ENCODE results near the gene PRR4.

Gene PRR4

DNA sequence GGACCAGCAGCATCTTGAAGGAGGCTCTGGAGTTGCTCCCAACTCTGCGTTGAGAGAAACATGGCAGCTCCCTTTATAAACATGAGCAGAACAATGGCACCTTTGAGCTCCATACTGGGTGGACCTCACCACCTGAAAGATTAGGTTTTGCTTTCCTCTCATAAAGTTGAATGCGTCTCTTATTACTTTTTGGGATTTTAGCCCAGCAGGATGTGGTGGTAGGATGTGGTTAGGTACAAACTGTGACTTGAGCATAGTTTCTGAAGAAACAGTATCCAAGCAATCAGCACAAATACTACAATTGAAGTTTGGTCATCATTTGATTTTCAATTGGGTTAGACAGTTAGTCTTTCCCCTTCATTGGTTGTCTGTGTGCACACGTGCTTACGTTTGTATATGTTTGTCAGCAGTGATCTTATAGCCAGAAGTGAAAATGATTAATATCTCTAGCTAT is at the start of gene PRR4:
PRR4 (minus strand) TSS at position 51 of the 454 bp plus-strand sequence; CDS start at position 13, 38 bp downstream.
- no peak within 1 kb of the TSS for H3K27ac ChIP-seq (ENCODE audit: extremely low read depth, low read depth, low read length)
- H3K36me3 ChIP-seq (ENCODE audit: control insufficient read depth in 2 of 2, insufficient read depth in 1 of 2, low read length in 2 of 2) = no peaks in the 10 kb centered on the region
- no peak for TF ChIP-seq ZNF155 (tag by site-specific recombination; IDR thresholded peaks at IDR 0.05)
- TF ChIP-seq ZBTB44 (tag by site-specific recombination; IDR thresholded peaks at IDR 0.05) = no peak
- no peak for TF ChIP-seq ZIC2 (tag by site-specific recombination; IDR thresholded peaks at IDR 0.05)
- no peak for TF ChIP-seq ZNF416 (tag by site-specific recombination; IDR thresholded peaks at IDR 0.05)
- no peak for TF ChIP-seq ZNF157 (tag by site-specific recombination; IDR thresholded peaks at IDR 0.05)
- TF ChIP-seq, protein P1, sequence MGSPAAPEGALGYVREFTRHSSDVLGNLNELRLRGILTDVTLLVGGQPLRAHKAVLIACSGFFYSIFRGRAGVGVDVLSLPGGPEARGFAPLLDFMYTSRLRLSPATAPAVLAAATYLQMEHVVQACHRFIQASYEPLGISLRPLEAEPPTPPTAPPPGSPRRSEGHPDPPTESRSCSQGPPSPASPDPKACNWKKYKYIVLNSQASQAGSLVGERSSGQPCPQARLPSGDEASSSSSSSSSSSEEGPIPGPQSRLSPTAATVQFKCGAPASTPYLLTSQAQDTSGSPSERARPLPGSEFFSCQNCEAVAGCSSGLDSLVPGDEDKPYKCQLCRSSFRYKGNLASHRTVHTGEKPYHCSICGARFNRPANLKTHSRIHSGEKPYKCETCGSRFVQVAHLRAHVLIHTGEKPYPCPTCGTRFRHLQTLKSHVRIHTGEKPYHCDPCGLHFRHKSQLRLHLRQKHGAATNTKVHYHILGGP (tag by site-specific recombination; IDR thresholded peaks at IDR 0.05) = no peak
- TF ChIP-seq ZNF629 (tag by site-specific recombination; IDR thresholded peaks at IDR 0.05) = no peak
- TF ChIP-seq ZNF677 (tag by site-specific recombination; IDR thresholded peaks at IDR 0.05) = no peak
- TF ChIP-seq ZEB2 (tag by site-specific recombination; IDR thresholded peaks at IDR 0.05) = no peak
- TF ChIP-seq KLF16 (tag by site-specific recombination; IDR thresholded peaks at IDR 0.05) = no peak
- TF ChIP-seq, protein P2, sequence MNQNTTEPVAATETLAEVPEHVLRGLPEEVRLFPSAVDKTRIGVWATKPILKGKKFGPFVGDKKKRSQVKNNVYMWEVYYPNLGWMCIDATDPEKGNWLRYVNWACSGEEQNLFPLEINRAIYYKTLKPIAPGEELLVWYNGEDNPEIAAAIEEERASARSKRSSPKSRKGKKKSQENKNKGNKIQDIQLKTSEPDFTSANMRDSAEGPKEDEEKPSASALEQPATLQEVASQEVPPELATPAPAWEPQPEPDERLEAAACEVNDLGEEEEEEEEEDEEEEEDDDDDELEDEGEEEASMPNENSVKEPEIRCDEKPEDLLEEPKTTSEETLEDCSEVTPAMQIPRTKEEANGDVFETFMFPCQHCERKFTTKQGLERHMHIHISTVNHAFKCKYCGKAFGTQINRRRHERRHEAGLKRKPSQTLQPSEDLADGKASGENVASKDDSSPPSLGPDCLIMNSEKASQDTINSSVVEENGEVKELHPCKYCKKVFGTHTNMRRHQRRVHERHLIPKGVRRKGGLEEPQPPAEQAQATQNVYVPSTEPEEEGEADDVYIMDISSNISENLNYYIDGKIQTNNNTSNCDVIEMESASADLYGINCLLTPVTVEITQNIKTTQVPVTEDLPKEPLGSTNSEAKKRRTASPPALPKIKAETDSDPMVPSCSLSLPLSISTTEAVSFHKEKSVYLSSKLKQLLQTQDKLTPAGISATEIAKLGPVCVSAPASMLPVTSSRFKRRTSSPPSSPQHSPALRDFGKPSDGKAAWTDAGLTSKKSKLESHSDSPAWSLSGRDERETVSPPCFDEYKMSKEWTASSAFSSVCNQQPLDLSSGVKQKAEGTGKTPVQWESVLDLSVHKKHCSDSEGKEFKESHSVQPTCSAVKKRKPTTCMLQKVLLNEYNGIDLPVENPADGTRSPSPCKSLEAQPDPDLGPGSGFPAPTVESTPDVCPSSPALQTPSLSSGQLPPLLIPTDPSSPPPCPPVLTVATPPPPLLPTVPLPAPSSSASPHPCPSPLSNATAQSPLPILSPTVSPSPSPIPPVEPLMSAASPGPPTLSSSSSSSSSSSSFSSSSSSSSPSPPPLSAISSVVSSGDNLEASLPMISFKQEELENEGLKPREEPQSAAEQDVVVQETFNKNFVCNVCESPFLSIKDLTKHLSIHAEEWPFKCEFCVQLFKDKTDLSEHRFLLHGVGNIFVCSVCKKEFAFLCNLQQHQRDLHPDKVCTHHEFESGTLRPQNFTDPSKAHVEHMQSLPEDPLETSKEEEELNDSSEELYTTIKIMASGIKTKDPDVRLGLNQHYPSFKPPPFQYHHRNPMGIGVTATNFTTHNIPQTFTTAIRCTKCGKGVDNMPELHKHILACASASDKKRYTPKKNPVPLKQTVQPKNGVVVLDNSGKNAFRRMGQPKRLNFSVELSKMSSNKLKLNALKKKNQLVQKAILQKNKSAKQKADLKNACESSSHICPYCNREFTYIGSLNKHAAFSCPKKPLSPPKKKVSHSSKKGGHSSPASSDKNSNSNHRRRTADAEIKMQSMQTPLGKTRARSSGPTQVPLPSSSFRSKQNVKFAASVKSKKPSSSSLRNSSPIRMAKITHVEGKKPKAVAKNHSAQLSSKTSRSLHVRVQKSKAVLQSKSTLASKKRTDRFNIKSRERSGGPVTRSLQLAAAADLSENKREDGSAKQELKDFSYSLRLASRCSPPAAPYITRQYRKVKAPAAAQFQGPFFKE (tag by site-specific recombination; IDR thresholded peaks at IDR 0.05; ENCODE audit: borderline replicate concordance) = no peak
- TF ChIP-seq ZSCAN30 (tag by site-specific recombination; IDR thresholded peaks at IDR 0.05) = no peak
- TF ChIP-seq, protein P3, sequence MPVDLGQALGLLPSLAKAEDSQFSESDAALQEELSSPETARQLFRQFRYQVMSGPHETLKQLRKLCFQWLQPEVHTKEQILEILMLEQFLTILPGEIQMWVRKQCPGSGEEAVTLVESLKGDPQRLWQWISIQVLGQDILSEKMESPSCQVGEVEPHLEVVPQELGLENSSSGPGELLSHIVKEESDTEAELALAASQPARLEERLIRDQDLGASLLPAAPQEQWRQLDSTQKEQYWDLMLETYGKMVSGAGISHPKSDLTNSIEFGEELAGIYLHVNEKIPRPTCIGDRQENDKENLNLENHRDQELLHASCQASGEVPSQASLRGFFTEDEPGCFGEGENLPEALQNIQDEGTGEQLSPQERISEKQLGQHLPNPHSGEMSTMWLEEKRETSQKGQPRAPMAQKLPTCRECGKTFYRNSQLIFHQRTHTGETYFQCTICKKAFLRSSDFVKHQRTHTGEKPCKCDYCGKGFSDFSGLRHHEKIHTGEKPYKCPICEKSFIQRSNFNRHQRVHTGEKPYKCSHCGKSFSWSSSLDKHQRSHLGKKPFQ (tag by site-specific recombination; IDR thresholded peaks at IDR 0.05) = no peak
- ChIA-PET POLR2A (no interaction called here), CTCF (no interaction called here)
- no peak within 1 kb of the TSS for H3K4me3 ChIP-seq (ENCODE audit: low read depth, low read length)
- H3K4me1 ChIP-seq (ENCODE audit: control insufficient read depth, insufficient read depth, low read length) = no peaks in the 10 kb centered on the region
- H3K9me3 ChIP-seq (ENCODE audit: control insufficient read depth, insufficient read depth, low read depth, low read length) = no peaks in the 10 kb centered on the region

- H3K36me3 ChIP-seq (ENCODE audit: control insufficient read depth in 2 of 2, insufficient read depth in 1 of 2, low read length in 2 of 2) = no peaks in the 10 kb centered on the region
- no peaks in the 10 kb centered on the region for H3K9me3 ChIP-seq (ENCODE audit: control insufficient read depth, insufficient read depth, low read depth, low read length)
- H3K4me3 ChIP-seq (ENCODE audit: low read depth, low read length) = no peak overlapping the region
- TF ChIP-seq ZNF175 (tag by site-specific recombination; IDR thresholded peaks at IDR 0.05) (no peak), ZNF202 (tag by site-specific recombination; IDR thresholded peaks at IDR 0.05; ENCODE audit: borderline replicate concordance) (no peak), ZNF239 (tag by site-specific recombination; IDR thresholded peaks at IDR 0.05) (no peak), ZNF473 (tag by site-specific recombination; IDR thresholded peaks at IDR 0.05) (no peak), GLI2 (tag by site-specific recombination; IDR thresholded peaks at IDR 0.05; ENCODE audit: borderline replicate concordance, low read depth) (no peak), ZNF223 (tag by site-specific recombination; IDR thresholded peaks at IDR 0.05) (no peak)
- CTCF ChIA-PET = no interaction called here
- H3K27ac ChIP-seq (ENCODE audit: extremely low read depth, low read depth, low read length) = no peak overlapping the region
- POLR2A ChIA-PET = no interaction called here
- H3K4me1 ChIP-seq (ENCODE audit: control insufficient read depth, insufficient read depth, low read length) = no peaks in the 10 kb centered on the region
Measured at GRCh38 chr12:10896854-10897253, 47.6 kb upstream of the PRR4 start.

Data from HEK293 (cell line).